Tibial artery (tissue), 4 donors: ENCODE results near the gene MOB3A.
A peak's percentile ranks its signal among the peaks of the same experiment; 100 is the strongest.

Source experiments
- DNase-seq, 2 donors: peaks; one replicate each; pipeline ENCODE4 v3.0.0-alpha.2; 2019
- H3K27ac ChIP-seq, 2 donors: fragments of 200-600 bp; sonication (generic) in 1 of 2; 1 replicate in 1 of 2; 2 replicates in 1 of 2; pipeline ENCODE4 v1.5.1; 2018 to 2019; ENCODE audit warnings: mild to moderate bottlenecking in 1 of 2
- H3K27me3 ChIP-seq, 2 donors: fragments of 200-600 bp; sonication (generic) in 1 of 2; one replicate each; pipeline versions ENCODE4 v1.5.1 to v1.6.0; 2016 to 2019
- H3K36me3 ChIP-seq, 3 donors: fragments of 200-600 bp; sonication (generic) in 2 of 3; one replicate each; pipeline ENCODE4 v1.5.1; 2016 to 2019; ENCODE audit warnings: mild to moderate bottlenecking in 2 of 3
- H3K4me1 ChIP-seq, 4 donors: fragments of 200-600 bp; sonication (generic) in 2 of 4; 1 replicate in 3 of 4; 2 replicates in 1 of 4; pipeline ENCODE4 v1.5.1; 2016 to 2019
- H3K4me3 ChIP-seq, 2 donors: fragments of 200-600 bp; sonication (generic) in 1 of 2; 1 replicate in 1 of 2; 2 replicates in 1 of 2; pipeline ENCODE4 v1.5.1; 2018 to 2019; ENCODE audit warnings: mild to moderate bottlenecking in 2 of 2
- H3K9me3 ChIP-seq, 3 donors: fragments of 200-600 bp; sonication (generic) in 1 of 3; one replicate each; pipeline ENCODE4 v1.5.1; 2016 to 2019
- intact Hi-C: fragments of 100-400 bp; cut with DNase I; formaldehyde crosslinking; loops from one replicate; pipeline ENCODE4 v1.15.0; 2023; ENCODE audit warnings: low total_unique reads
- TF ChIP-seq, protein P1 (sequence below), 2 experiments: fragments of 200-600 bp in 1 of 2; fragments of 450-650 bp in 1 of 2; IDR thresholded peaks; one replicate each; pipeline ENCODE4 v1.5.1; 2017 to 2019; ENCODE audit warnings: antibody characterized with exemption in 2 of 2, mild to moderate bottlenecking in 1 of 2, moderate library complexity in 1 of 2

Gene MOB3A

DNA sequence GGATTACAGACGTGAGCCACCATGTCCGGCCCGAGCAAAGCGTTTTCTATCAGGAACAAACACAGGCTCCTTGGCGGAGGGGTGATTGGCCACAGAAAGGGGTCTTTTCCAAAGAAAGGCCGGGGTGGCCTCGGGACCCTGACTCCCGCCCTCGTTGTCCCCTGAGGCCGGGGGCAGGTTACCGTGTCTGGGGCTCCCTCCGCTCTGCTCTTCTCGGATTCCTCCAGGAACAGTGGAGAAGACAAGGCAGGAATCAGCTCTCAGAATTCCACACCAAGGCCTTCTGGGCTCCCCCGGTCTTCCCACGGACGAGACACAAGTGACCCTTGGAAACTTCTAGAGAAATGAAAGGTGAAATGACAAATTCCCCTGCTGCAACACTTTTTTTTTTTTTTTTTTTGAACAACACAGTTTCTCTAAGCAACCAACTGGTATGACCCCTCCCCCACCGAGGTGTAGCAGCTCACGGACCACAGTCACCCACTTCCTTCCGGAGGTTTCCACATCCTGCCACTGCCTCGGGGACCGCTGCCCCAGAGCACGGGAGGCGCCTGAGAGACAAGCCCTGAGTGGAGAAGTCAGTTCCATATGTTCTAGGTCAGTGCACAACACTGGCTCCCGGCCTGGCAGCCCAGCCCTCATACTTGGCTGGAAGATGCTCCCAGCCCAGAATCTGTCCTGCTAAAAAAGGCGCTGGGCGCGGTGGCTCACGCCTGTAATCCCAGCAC is 11.0 kb downstream of the MOB3A start:
- H3K27me3 ChIP-seq: no peaks in the 10 kb centered on the region
- TF ChIP-seq, protein P1, sequence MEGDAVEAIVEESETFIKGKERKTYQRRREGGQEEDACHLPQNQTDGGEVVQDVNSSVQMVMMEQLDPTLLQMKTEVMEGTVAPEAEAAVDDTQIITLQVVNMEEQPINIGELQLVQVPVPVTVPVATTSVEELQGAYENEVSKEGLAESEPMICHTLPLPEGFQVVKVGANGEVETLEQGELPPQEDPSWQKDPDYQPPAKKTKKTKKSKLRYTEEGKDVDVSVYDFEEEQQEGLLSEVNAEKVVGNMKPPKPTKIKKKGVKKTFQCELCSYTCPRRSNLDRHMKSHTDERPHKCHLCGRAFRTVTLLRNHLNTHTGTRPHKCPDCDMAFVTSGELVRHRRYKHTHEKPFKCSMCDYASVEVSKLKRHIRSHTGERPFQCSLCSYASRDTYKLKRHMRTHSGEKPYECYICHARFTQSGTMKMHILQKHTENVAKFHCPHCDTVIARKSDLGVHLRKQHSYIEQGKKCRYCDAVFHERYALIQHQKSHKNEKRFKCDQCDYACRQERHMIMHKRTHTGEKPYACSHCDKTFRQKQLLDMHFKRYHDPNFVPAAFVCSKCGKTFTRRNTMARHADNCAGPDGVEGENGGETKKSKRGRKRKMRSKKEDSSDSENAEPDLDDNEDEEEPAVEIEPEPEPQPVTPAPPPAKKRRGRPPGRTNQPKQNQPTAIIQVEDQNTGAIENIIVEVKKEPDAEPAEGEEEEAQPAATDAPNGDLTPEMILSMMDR (IDR thresholded peaks at IDR 0.05): no peak
- H3K4me3 ChIP-seq: no peak overlapping the region
- H3K36me3 ChIP-seq: peaks cover 0 to 52% (median 7%) of the 10 kb centered on the region in 3 donors
- peak in 1 of 2 donors; percentile 65 for DNase-seq
- intact Hi-C loops: no loop called here
- no peak overlapping the region for H3K27ac ChIP-seq
- no peaks in the 10 kb centered on the region for H3K9me3 ChIP-seq
- H3K4me1 ChIP-seq: peaks cover 0 to 35% (median 19%) of the 10 kb centered on the region in 4 donors

DNA sequence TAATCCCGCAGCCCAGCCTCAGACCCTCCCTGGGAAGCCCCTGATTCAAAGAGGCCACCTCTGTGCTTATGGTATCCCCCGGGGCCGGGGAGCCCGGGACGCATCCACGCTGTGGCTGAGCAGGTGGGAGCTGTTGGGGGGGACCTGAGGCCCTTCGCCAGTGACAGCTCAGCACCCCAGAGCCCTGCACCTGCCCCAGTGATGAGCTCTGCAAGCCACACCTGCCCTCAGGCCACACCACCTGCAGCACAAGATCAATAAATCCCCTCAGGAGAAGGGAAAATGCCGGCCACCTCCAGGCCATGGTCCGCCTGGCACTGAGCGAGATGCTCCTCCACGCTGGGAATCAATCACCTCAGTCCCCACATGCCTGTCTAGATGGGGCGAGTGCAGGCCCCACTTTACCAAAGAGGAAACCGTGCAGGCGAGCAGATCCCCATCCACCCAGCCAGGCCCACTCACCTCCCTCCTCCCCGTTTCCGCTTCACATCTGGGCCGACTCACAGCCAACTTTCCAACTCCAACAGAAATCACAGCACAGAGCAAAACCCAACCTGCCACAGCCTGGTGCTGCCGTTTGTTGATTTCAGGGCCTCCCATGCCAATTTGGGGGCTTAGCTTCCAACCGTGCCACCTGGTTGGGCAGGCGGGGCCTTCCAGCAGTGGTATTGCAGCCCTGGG is 12.8 kb downstream of the MOB3A start:
- TF ChIP-seq, protein P1 (IDR thresholded peaks at IDR 0.05): no peak
- Histone ChIP-seq H3K4me3 (no peak overlapping the region), H3K27ac (no peak overlapping the region), H3K4me1 (peaks cover 0 to 17% (median 9%) of the 10 kb centered on the region in 4 donors), H3K27me3 (no peaks in the 10 kb centered on the region), H3K36me3 (peaks cover 9 to 63% (median 26%) of the 10 kb centered on the region in 3 donors), H3K9me3 (no peaks in the 10 kb centered on the region)
- intact Hi-C loops: no loop called here
- DNase-seq: no peak

DNA sequence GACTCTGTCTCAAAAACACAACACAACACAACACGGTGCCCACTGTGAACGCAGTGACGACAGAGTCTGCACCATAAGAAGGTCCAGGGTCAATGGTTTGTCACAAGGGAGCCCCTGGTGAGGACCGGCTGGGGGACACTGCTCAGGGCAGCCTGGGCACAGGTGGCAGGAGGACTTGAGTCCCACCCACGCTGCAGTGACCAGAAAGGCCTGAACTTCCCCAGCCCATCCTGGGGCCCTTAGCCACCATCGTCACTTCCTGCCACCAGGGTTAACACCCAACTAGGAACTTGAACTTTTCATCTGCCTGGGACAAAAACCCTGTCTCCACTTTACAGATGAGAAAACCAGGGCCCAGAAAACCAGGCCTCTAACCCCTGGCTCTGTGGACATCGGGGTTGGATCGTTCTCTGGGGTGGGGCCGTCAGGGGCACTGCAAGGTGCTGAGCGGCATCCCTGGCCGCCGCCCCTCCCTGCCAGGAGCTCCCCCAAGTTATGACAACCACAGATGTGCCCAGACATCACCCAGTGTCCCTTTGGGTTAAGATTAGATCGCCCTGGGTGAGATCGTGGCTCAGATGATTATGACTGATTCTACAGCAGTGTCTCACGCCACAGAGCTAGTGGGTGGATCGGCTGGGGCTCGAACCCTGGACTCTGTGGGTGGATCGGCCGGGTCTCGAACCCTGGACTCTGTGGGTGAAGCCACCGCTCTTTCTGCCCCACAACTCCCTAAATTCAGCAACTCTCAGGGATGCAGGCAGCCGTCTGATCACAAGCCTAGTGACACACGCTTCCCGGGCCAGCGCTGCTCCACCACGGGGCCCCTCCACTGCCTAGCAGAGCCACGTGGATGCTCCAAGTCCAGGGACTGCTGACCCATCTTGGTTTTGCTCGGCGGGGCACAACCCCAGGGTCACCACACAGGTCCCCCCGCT is 14.0 kb downstream of the MOB3A start:
- DNase-seq: no peak
- H3K36me3 ChIP-seq: peaks cover 21 to 75% (median 37%) of the 10 kb centered on the region in 3 donors
- no peaks in the 10 kb centered on the region for H3K27me3 ChIP-seq
- H3K9me3 ChIP-seq: no peaks in the 10 kb centered on the region
- H3K4me1 ChIP-seq: peaks cover 0 to 10% (median 3%) of the 10 kb centered on the region in 4 donors
- no peak overlapping the region for H3K4me3 ChIP-seq
- TF ChIP-seq, protein P1 (IDR thresholded peaks at IDR 0.05): no peak
- intact Hi-C loops: no loop called here
- no peak overlapping the region for H3K27ac ChIP-seq

DNA sequence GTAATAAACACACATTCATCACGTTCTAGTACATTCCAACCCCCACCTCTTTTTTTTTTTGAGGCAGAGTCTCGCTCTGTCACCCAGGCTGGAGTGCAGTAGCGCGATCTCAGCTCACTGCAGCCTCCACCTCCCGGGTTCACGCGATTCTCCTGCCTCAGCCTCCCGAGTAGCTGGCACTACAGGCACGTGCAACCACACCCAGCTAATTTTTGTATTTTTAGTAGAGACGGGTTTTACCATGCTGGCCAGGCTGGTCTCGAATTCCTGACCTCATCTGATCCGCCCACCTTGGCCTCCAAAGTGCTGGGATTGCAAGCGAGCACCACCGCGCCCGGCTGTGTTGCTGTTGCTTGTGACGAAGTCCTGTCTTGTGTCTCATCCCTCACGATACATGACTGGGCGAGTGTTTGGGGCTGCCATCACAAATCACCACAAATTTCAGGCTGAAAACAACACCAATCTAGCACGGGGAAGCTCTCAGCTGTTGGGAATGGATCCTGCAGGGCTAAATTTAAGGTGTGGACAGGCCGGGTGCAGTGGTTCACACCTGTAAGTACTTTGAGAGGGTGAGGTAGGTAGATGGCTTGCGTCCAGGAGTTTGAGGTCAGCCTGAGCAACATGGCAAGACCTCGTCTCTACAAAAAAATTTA is 15.7 kb downstream of the MOB3A start:
- Histone ChIP-seq H3K4me1 (peaks cover 0 to 10% (median 0%) of the 10 kb centered on the region in 4 donors), H3K4me3 (no peak overlapping the region), H3K27me3 (no peaks in the 10 kb centered on the region), H3K27ac (no peak overlapping the region), H3K36me3 (peaks cover 36 to 92% (median 54%) of the 10 kb centered on the region in 3 donors), H3K9me3 (no peaks in the 10 kb centered on the region)
- intact Hi-C loops: no loop called here
- TF ChIP-seq, protein P1 (IDR thresholded peaks at IDR 0.05): no peak
- no peak for DNase-seq

DNA sequence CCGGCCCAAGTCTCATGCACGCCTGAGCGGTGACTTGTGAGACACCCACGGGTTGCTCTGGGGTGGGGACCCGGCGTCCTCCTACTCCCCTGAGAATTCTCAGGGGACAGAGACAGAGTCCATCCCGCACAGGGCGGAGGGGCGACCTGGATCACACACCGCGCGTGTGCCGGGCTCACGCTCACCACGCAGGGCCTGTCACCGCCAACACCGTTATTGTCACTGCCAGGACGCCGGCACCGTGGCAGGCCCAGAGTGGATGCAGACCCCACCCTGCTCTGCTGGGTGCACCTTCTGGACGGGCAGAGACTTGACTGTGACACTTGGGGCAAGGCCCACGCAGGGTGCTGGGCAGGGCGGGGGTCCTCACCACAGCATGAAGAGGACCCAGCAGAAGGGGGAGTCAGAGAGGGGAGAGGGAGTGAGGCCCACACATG is 16.2 kb downstream of the MOB3A start:
- no peak overlapping the region for H3K4me3 ChIP-seq
- H3K36me3 ChIP-seq: peaks cover 42 to 95% (median 60%) of the 10 kb centered on the region in 3 donors
- no peak overlapping the region for H3K27ac ChIP-seq
- H3K9me3 ChIP-seq: no peaks in the 10 kb centered on the region
- TF ChIP-seq, protein P1 (IDR thresholded peaks at IDR 0.05): no peak
- no peaks in the 10 kb centered on the region for H3K27me3 ChIP-seq
- H3K4me1 ChIP-seq: peaks cover 0 to 10% (median 0%) of the 10 kb centered on the region in 4 donors
- no peak for DNase-seq
- intact Hi-C loops: no loop called here
